COLO668 (cell line): Measurements from ENCODE around the gene GLT8D1.
"Not testable (repeated sequence)": the region's sequence is repeated elsewhere in the genome, so short reads cannot be mapped to it uniquely, and the experiment has no call there.

ENCODE experiments used
- DNase-seq: peaks from one replicate; lab custom pipeline; 2025; ENCODE audit not compliant: unreplicated experiment; lab: John Stamatoyannopoulos, UW

The GLT8D1 gene

GRCh38 chr3:52705688-52706686 is at the start of gene GLT8D1, which contains the start of gene SPCS1:
Gene GLT8D1 (minus strand): TSS chr3:52705791. CDS start chr3:52700460, 5,331 bp downstream.
Gene SPCS1 (plus strand): TSS chr3:52706106. CDS start chr3:52706247, 141 bp downstream.
- DNase-seq, result peak; percentile 88

GRCh38 chr3:52754373-52754772 is 48.8 kb upstream of the GLT8D1 start:
- DNase-seq, result no peak

GRCh38 chr3:52752045-52752660 is 46.6 kb upstream of the GLT8D1 start:
- no peak for DNase-seq

- no peak for DNase-seq
These were observed 38.1 kb upstream of the GLT8D1 start for GRCh38 chr3:52743721-52744120.

GRCh38 chr3:52743152-52743551 is 37.6 kb upstream of the GLT8D1 start:
- no peak for DNase-seq

GRCh38 chr3:52742418-52743041 is 36.9 kb upstream of the GLT8D1 start:
- DNase-seq, result no peak

- no peak for DNase-seq
These were observed 34.1 kb upstream of the GLT8D1 start for GRCh38 chr3:52739730-52740129.

- no peak for DNase-seq
These were observed 27.8 kb upstream of the GLT8D1 start for GRCh38 chr3:52733256-52733891.

GRCh38 chr3:52731590-52731989 is 26.0 kb upstream of the GLT8D1 start:
- DNase-seq, result no peak

GRCh38 chr3:52730681-52731080 is 25.1 kb upstream of the GLT8D1 start:
- no peak for DNase-seq

- not testable (repeated sequence) for DNase-seq
These were observed 23.2 kb upstream of the GLT8D1 start for GRCh38 chr3:52728753-52729152.

GRCh38 chr3:52724511-52724910 is 18.9 kb upstream of the GLT8D1 start:
- no peak for DNase-seq

GRCh38 chr3:52723935-52724334 is 18.3 kb upstream of the GLT8D1 start:
- DNase-seq, result no peak

GRCh38 chr3:52722491-52722890 is 16.9 kb upstream of the GLT8D1 start:
- no peak for DNase-seq

- no peak for DNase-seq
These were observed 16.1 kb upstream of the GLT8D1 start for GRCh38 chr3:52721730-52722008.

GRCh38 chr3:52721002-52721729 is 15.6 kb upstream of the GLT8D1 start:
- no peak for DNase-seq

- DNase-seq, result no peak
These were observed 14.0 kb upstream of the GLT8D1 start for GRCh38 chr3:52719618-52720017.

- no peak for DNase-seq
These were observed 10.2 kb upstream of the GLT8D1 start for GRCh38 chr3:52715714-52716305.

GRCh38 chr3:52714335-52715302 is 9.0 kb upstream of the GLT8D1 start:
- no peak for DNase-seq
